ENCODE results near the gene KRT13.

DNA sequence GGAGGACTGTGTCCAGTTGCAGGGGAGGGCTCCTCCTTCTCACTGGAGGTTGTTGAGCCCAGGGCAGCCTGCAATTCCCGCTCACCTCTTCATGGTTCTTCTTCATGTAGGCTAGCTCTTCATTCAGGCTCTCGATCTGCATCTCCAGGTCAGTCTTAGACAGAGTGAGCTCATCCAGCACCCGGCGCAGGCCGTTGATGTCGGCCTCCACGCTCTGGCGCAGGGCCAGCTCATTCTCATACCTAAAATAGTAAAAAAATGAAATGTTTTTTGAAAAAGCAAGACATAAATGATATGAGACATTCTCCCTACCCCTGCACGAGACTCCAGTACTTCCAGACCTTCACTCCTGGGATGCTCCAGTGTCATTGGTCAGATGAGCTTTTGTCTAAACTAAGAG, 2.2 kb downstream of the KRT13 start:
- no peak for TF ChIP-seq CTCF (IDR thresholded peaks at IDR 0.05)
- TF ChIP-seq POLR2AphosphoS5 (IDR thresholded peaks at IDR 0.05): no peak

Data from sigmoid colon (tissue), 4 donors.